Measurements from ENCODE around the gene C2orf76.

Gene C2orf76

GRCh38 chr2:119259296-119259860 is 107.3 kb downstream of the C2orf76 start:
- TF ChIP-seq REST (IDR thresholded peaks at IDR 0.05; ENCODE audit: insufficient replicate concordance, low read depth) (no peak), GABPA (IDR thresholded peaks at IDR 0.05; ENCODE audit: low read depth) (no peak), POLR2AphosphoS5 (IDR thresholded peaks at IDR 0.05; ENCODE audit: low read depth) (no peak), SPI1 (IDR thresholded peaks at IDR 0.05; ENCODE audit: borderline replicate concordance, low read depth) (no peak)
- no peaks in the 10 kb centered on the region for H3K27me3 ChIP-seq (ENCODE audit: insufficient read depth, poor library complexity, severe bottlenecking)
- no peak overlapping the region for H3K27ac ChIP-seq (replicated peaks)
- no peak overlapping the region for H3K4me3 ChIP-seq (replicated peaks; ENCODE audit: insufficient read depth, low read length)
- no peak for DNase-seq (ENCODE audit: low read depth in 1 of 2, low spot score in 1 of 2)

GRCh38 chr2:119257198-119257597 is 109.4 kb downstream of the C2orf76 start:
- H3K27ac ChIP-seq (replicated peaks): no peak overlapping the region
- TF ChIP-seq REST (IDR thresholded peaks at IDR 0.05; ENCODE audit: insufficient replicate concordance, low read depth) (no peak), SPI1 (IDR thresholded peaks at IDR 0.05; ENCODE audit: borderline replicate concordance, low read depth) (no peak), GABPA (IDR thresholded peaks at IDR 0.05; ENCODE audit: low read depth) (no peak), POLR2AphosphoS5 (IDR thresholded peaks at IDR 0.05; ENCODE audit: low read depth) (no peak), CTCF (IDR thresholded peaks at IDR 0.05; ENCODE audit: insufficient read depth, low read length) (no peak)
- DNase-seq (ENCODE audit: low read depth in 1 of 2, low spot score in 1 of 2): no peak
- H3K4me3 ChIP-seq (replicated peaks; ENCODE audit: insufficient read depth, low read length): no peak overlapping the region
- H3K27me3 ChIP-seq (ENCODE audit: insufficient read depth, poor library complexity, severe bottlenecking): no peaks in the 10 kb centered on the region

GRCh38 chr2:119256582-119256921 is 110.1 kb downstream of the C2orf76 start:
- no peak overlapping the region for H3K4me3 ChIP-seq (replicated peaks; ENCODE audit: insufficient read depth, low read length)
- no peak for TF ChIP-seq SPI1 (IDR thresholded peaks at IDR 0.05; ENCODE audit: borderline replicate concordance, low read depth)
- TF ChIP-seq POLR2AphosphoS5 (IDR thresholded peaks at IDR 0.05; ENCODE audit: low read depth): no peak
- no peak for TF ChIP-seq REST (IDR thresholded peaks at IDR 0.05; ENCODE audit: insufficient replicate concordance, low read depth)
- no peak for TF ChIP-seq CTCF (IDR thresholded peaks at IDR 0.05; ENCODE audit: insufficient read depth, low read length)
- no peak for TF ChIP-seq GABPA (IDR thresholded peaks at IDR 0.05; ENCODE audit: low read depth)
- no peaks in the 10 kb centered on the region for H3K27me3 ChIP-seq (ENCODE audit: insufficient read depth, poor library complexity, severe bottlenecking)
- no peak for DNase-seq (ENCODE audit: low read depth in 1 of 2, low spot score in 1 of 2)
- H3K27ac ChIP-seq (replicated peaks): no peak overlapping the region
